Hindlimb muscle (tissue), 1 donor: ENCODE data around the gene GPR75. TPM values are rescaled to one million over a fixed set of nuclear protein-coding genes. Genes with fewer than 3 reads are reported as not detected.

Experiments
- polyA plus RNA-seq: library from polyadenylated mRNA; unstranded; fragments of 120-200 nt; gene quantifications from one replicate; pipeline ENCODE4 v1.2.1, GENCODE V29; 2013; ENCODE audit not compliant: insufficient read length

GPR75 gene
- polyA plus RNA-seq, 1 donor, result 1.9 TPM

Other genes starting within 250 kb of the GPR75 start
- 3.2 TPM for gene CHAC2, start 92.2 kb downstream of the GPR75 start, polyA plus RNA-seq
- 11.3 TPM for gene ASB3, start 73.0 kb downstream of the GPR75 start, polyA plus RNA-seq
- gene ERLEC1, start 72.9 kb downstream of the GPR75 start, polyA plus RNA-seq, result 36.9 TPM
- 33.6 TPM for gene PSME4, start 111.0 kb upstream of the GPR75 start, polyA plus RNA-seq